Measurements from ENCODE around the gene GLT1D1.

Gene GLT1D1

GRCh38 chr12:128853600-128854197, 421 bp downstream of the GLT1D1 start:
- in situ Hi-C loops (cut with MboI; ENCODE audit: low sequenced_read_pairs) = no loop called here

- in situ Hi-C loops (cut with MboI; ENCODE audit: low sequenced_read_pairs) = no loop called here
Measured at GRCh38 chr12:128856035-128856790, 2.9 kb downstream of the GLT1D1 start.

GRCh38 chr12:128856791-128857078, 3.5 kb downstream of the GLT1D1 start:
- in situ Hi-C loops (cut with MboI; ENCODE audit: low sequenced_read_pairs) = no loop called here

GRCh38 chr12:128857133-128857763, 4.0 kb downstream of the GLT1D1 start:
- in situ Hi-C loops (cut with MboI; ENCODE audit: low sequenced_read_pairs) = no loop called here

GRCh38 chr12:128859311-128859710, 6.0 kb downstream of the GLT1D1 start:
- in situ Hi-C loops (cut with MboI; ENCODE audit: low sequenced_read_pairs) = no loop called here

- in situ Hi-C loops (cut with MboI; ENCODE audit: low sequenced_read_pairs) = no loop called here
Measured at GRCh38 chr12:128861226-128862016, 8.1 kb downstream of the GLT1D1 start.

GRCh38 chr12:128863957-128864356, 10.7 kb downstream of the GLT1D1 start:
- in situ Hi-C loops (cut with MboI; ENCODE audit: low sequenced_read_pairs) = no loop called here

- in situ Hi-C loops (cut with MboI; ENCODE audit: low sequenced_read_pairs) = no loop called here
Measured at GRCh38 chr12:128864516-128865186, 11.4 kb downstream of the GLT1D1 start.

GRCh38 chr12:128867466-128867865, 14.2 kb downstream of the GLT1D1 start:
- in situ Hi-C loops (cut with MboI; ENCODE audit: low sequenced_read_pairs) = no loop called here

- in situ Hi-C loops (cut with MboI; ENCODE audit: low sequenced_read_pairs) = no loop called here
Measured at GRCh38 chr12:128871516-128871892, 18.2 kb downstream of the GLT1D1 start.

GRCh38 chr12:128872303-128872702, 19.0 kb downstream of the GLT1D1 start:
- in situ Hi-C loops (cut with MboI; ENCODE audit: low sequenced_read_pairs) = no loop called here

- in situ Hi-C loops (cut with MboI; ENCODE audit: low sequenced_read_pairs) = no loop called here
Measured at GRCh38 chr12:128876559-128876958, 23.3 kb downstream of the GLT1D1 start.

GRCh38 chr12:128879898-128880764, 26.9 kb downstream of the GLT1D1 start:
- in situ Hi-C loops (cut with MboI; ENCODE audit: low sequenced_read_pairs) = no loop called here

- in situ Hi-C loops (cut with MboI; ENCODE audit: low sequenced_read_pairs) = no loop called here
Measured at GRCh38 chr12:128891856-128892255, 38.6 kb downstream of the GLT1D1 start.

- in situ Hi-C loops (cut with MboI; ENCODE audit: low sequenced_read_pairs) = no loop called here
Measured at GRCh38 chr12:128903236-128903635, 50.0 kb downstream of the GLT1D1 start.

GRCh38 chr12:128905003-128905544, 51.8 kb downstream of the GLT1D1 start:
- in situ Hi-C loops (cut with MboI; ENCODE audit: low sequenced_read_pairs) = no loop called here

GRCh38 chr12:128906485-128907137, 53.3 kb downstream of the GLT1D1 start:
- in situ Hi-C loops (cut with MboI; ENCODE audit: low sequenced_read_pairs) = no loop called here

- in situ Hi-C loops (cut with MboI; ENCODE audit: low sequenced_read_pairs) = no loop called here
Measured at GRCh38 chr12:128908254-128908653, 55.0 kb downstream of the GLT1D1 start.

- in situ Hi-C loops (cut with MboI; ENCODE audit: low sequenced_read_pairs) = no loop called here
Measured at GRCh38 chr12:128909653-128910052, 56.4 kb downstream of the GLT1D1 start.
